IMR-90 (cell line): ENCODE measurements around the gene C11orf21. TPM values are rescaled to one million over a fixed set of nuclear protein-coding genes. Genes with fewer than 3 reads are reported as not detected.

Experiments used
- ATAC-seq: fragments of 200-7000 bp; cut with Tn5 transposase; 2 replicates; pipeline ENCODE4 v1.9.1; 2020; ENCODE audit warnings: low read depth, mild to moderate bottlenecking, moderate library complexity
- BruUV-seq: library from RNA; stranded (reverse); fragments of 400-500 nt; replicated peaks from 2 replicates; lab custom pipeline; 2021; lab: Mats Ljungman, UMichigan
- CTCF ChIA-PET: fragments of 300-600 bp; formaldehyde crosslinking; extraction: SDS; loops from one replicate; lab custom pipeline; 2021; ENCODE audit warnings: antibody characterized with exemption; lab: Yijun Ruan, JAX
- POLR2A ChIA-PET: fragments of 300-600 bp; sonication (Branson Sonifier 250); formaldehyde crosslinking; loops from one replicate; lab custom pipeline; 2022; ENCODE audit warnings: antibody characterized with exemption; ENCODE audit not compliant: unreplicated experiment; lab: Charles Lee
- DNase-seq: peaks from one replicate; pipeline ENCODE4 v3.0.0; 2013
- H2AFZ ChIP-seq: replicated peaks from 2 replicates; pipeline ENCODE3; 2013; ENCODE audit warnings: low read length, mild to moderate bottlenecking; ENCODE audit not compliant: poor library complexity
- H2AK5ac ChIP-seq: 2 replicates; pipeline ENCODE4 v1.6.1; 2013; ENCODE audit warnings: low read depth, low read length, inconsistent platforms
- H2AK9ac ChIP-seq: replicated peaks from 2 replicates; pipeline ENCODE3; 2013; ENCODE audit warnings: mild to moderate bottlenecking, low read depth, low read length, moderate library complexity; ENCODE audit not compliant: poor library complexity
- H2BK120ac ChIP-seq: 2 replicates; pipeline ENCODE4 v1.6.1; 2013; ENCODE audit warnings: low read depth, low read length, inconsistent platforms
- H2BK15ac ChIP-seq: 3 replicates; pipeline ENCODE4 v1.6.1; 2013; ENCODE audit warnings: low read depth, low read length, inconsistent platforms
- H2BK20ac ChIP-seq: 2 replicates; pipeline ENCODE4 v1.6.1; 2013; ENCODE audit warnings: low read depth, mild to moderate bottlenecking, inconsistent platforms, low read length, moderate library complexity
- H2BK5ac ChIP-seq: 2 replicates; pipeline ENCODE4 v1.6.1; 2013; ENCODE audit warnings: mild to moderate bottlenecking, low read depth, low read length, inconsistent platforms; ENCODE audit not compliant: poor library complexity, severe bottlenecking
- H3K14ac ChIP-seq: replicated peaks from 2 replicates; pipeline ENCODE4 v1.6.1; 2013; ENCODE audit warnings: low read depth, low read length, inconsistent platforms
- H3K18ac ChIP-seq: 2 replicates; pipeline ENCODE4 v1.6.1; 2013; ENCODE audit warnings: low read depth, low read length, control low read depth
- H3K23ac ChIP-seq: 2 replicates; pipeline ENCODE4 v1.6.1; 2013; ENCODE audit warnings: low read depth, low read length, inconsistent platforms
- H3K27ac ChIP-seq: 2 replicates; pipeline ENCODE4 v1.5.1; 2013; ENCODE audit warnings: mild to moderate bottlenecking, control low read depth, low read length; ENCODE audit not compliant: insufficient read depth
- H3K27me3 ChIP-seq: 2 replicates; pipeline ENCODE4 v1.6.1; 2013; ENCODE audit warnings: low read length; ENCODE audit not compliant: control insufficient read depth, insufficient read depth
- H3K36me3 ChIP-seq: 2 replicates; pipeline ENCODE4 v1.6.1; 2013; ENCODE audit warnings: low read length, mixed read lengths; ENCODE audit not compliant: control insufficient read depth, insufficient read depth
- H3K4ac ChIP-seq: 2 replicates; pipeline ENCODE4 v1.6.1; 2013; ENCODE audit warnings: low read depth, low read length, inconsistent platforms
- H3K4me1 ChIP-seq: 2 replicates; pipeline ENCODE4 v1.6.1; 2013; ENCODE audit warnings: low read length, mixed read lengths; ENCODE audit not compliant: control insufficient read depth, insufficient read depth
- H3K4me2 ChIP-seq: 2 replicates; pipeline ENCODE4 v1.6.1; 2013; ENCODE audit warnings: low read depth, mild to moderate bottlenecking, control low read depth, low read length, moderate library complexity
- H3K4me3 ChIP-seq: 2 replicates; pipeline ENCODE4 v1.5.1; 2013; ENCODE audit warnings: low read depth, mild to moderate bottlenecking, control low read depth, low read length, moderate library complexity; ENCODE audit not compliant: insufficient read depth
- H3K56ac ChIP-seq: 2 replicates; pipeline ENCODE4 v1.6.1; 2013; ENCODE audit warnings: low read length, inconsistent platforms; ENCODE audit not compliant: insufficient read depth; ENCODE audit errors: extremely low read depth
- H3K79me1 ChIP-seq, 2 experiments: 2 replicates each; pipeline ENCODE4 v1.6.1; 2013; ENCODE audit warnings: low read length in 2 of 2, inconsistent platforms in 1 of 2, low read depth in 1 of 2
- H3K9ac ChIP-seq: 2 replicates; pipeline ENCODE4 v1.6.1; 2013; ENCODE audit warnings: low read depth, low read length, control low read depth
- H3K9me1 ChIP-seq: 2 replicates; pipeline ENCODE4 v1.6.1; 2013; ENCODE audit warnings: low read length, inconsistent platforms; ENCODE audit not compliant: insufficient read depth
- H3K9me3 ChIP-seq: 2 replicates; pipeline ENCODE4 v1.6.1; 2013; ENCODE audit warnings: low read length; ENCODE audit not compliant: control insufficient read depth, insufficient read depth
- H4K20me1 ChIP-seq: 2 replicates; pipeline ENCODE4 v1.6.1; 2013; ENCODE audit warnings: low read length, inconsistent platforms; ENCODE audit not compliant: insufficient read depth
- H4K5ac ChIP-seq: 2 replicates; pipeline ENCODE4 v1.6.1; 2013; ENCODE audit warnings: mild to moderate bottlenecking, low read depth, low read length, control low read depth
- H4K8ac ChIP-seq, 2 experiments: 2 replicates each; pipeline ENCODE4 v1.6.1; 2013; ENCODE audit warnings: low read depth in 2 of 2, low read length in 2 of 2, control low read depth in 1 of 2, inconsistent platforms in 1 of 2
- H4K91ac ChIP-seq: 2 replicates; pipeline ENCODE4 v1.6.1; 2013; ENCODE audit warnings: low read depth, low read length, inconsistent platforms; ENCODE audit not compliant: insufficient read depth
- MAFK ChIP-seq: IDR thresholded peaks from 2 replicates; pipeline ENCODE4 v1.6.1; 2012; ENCODE audit warnings: low read depth, low read length, improper control_type of control experiment
- POLR2A ChIP-seq: IDR thresholded peaks from 2 replicates; pipeline ENCODE4 v1.6.1; 2012; ENCODE audit warnings: mild to moderate bottlenecking, low read depth, low read length
- RCOR1 ChIP-seq: IDR thresholded peaks from 2 replicates; pipeline ENCODE4 v1.6.1; 2012; ENCODE audit warnings: mild to moderate bottlenecking, low read length, improper control_type of control experiment; ENCODE audit not compliant: insufficient replicate concordance
- SMC3 ChIP-seq: fragments of 150-350 bp; IDR thresholded peaks from 2 replicates; pipeline ENCODE4 v1.6.1; 2016; ENCODE audit warnings: low read depth, mild to moderate bottlenecking, antibody characterized with exemption, low read length, moderate library complexity
- WGBS, 2 experiments: methylation state at CpG; one replicate each; pipeline versions ENCODE4 v1.1.5 to v1.1.7; 2013; ENCODE audit warnings: missing lambda C conversion rate in 2 of 2; ENCODE audit not compliant: insufficient read length in 1 of 2; ENCODE audit errors: extremely low coverage in 2 of 2; 5-methylcytosine and 5-hydroxymethylcytosine counted together
- dilution Hi-C: fragments of 300-500 bp; cut with HindIII; formaldehyde crosslinking; loops from one replicate; pipeline ENCODE4 v1.14.3; 2018; ENCODE audit warnings: low sequenced_read_pairs; ENCODE audit not compliant: unreplicated experiment
- in situ Hi-C: fragments of 300-500 bp; cut with MboI; formaldehyde crosslinking; loops from 3 replicates; pipeline ENCODE4 v1.14.3; 2019; ENCODE audit warnings: low sequenced_read_pairs, inconsistent platforms, mixed read lengths
- intact Hi-C: fragments of 100-400 bp; cut with micrococcal nuclease; formaldehyde crosslinking; loops from 2 replicates; pipeline ENCODE4 v1.10.0; 2022
- polyA plus RNA-seq, 3 experiments: library from polyadenylated mRNA; depleted of rRNA; stranded (reverse); fragments of >200 nt; gene quantifications; 2 replicates each; pipeline ENCODE4 v1.2.3, GENCODE V29; 2012; ENCODE audit warnings: low replicate concordance in 1 of 3
- total RNA-seq: library from RNA; depleted of rRNA; stranded (reverse); fragments of >200 nt; gene quantifications from 2 replicates; pipeline ENCODE4 v1.2.3, GENCODE V29; 2012

C11orf21 gene
- total and polyA plus RNA-seq, 2 of the 4 experiments (the other 2 are of a cell fraction): not detected

GRCh38 chr11:2319791-2320472 lies 18.2 kb upstream of the C11orf21 start:
- no peaks in the 10 kb centered on the region for H3K36me3 ChIP-seq
- H3K14ac ChIP-seq: no peak overlapping the region
- H3K4me2 ChIP-seq: no peak overlapping the region
- no peak for ATAC-seq
- no peak overlapping the region for H3K23ac ChIP-seq
- no peak overlapping the region for H3K56ac ChIP-seq
- intact Hi-C loops: no loop called here
- no peak overlapping the region for H4K8ac ChIP-seq
- H2BK120ac ChIP-seq: no peak overlapping the region
- no peaks in the 10 kb centered on the region for H4K20me1 ChIP-seq
- in situ Hi-C loops: no loop called here
- H3K9me1 ChIP-seq: no peaks in the 10 kb centered on the region
- CTCF ChIA-PET: no interaction called here
- H2AFZ ChIP-seq: no peak overlapping the region
- H3K18ac ChIP-seq: no peak overlapping the region
- H4K91ac ChIP-seq: no peak overlapping the region
- no peak overlapping the region for H2AK5ac ChIP-seq
- H3K27ac ChIP-seq: no peak overlapping the region
- H2AK9ac ChIP-seq: no peak overlapping the region
- H4K5ac ChIP-seq: no peak overlapping the region
- H3K9ac ChIP-seq: no peak overlapping the region
- no peak overlapping the region for H2BK15ac ChIP-seq
- no peak overlapping the region for H2BK20ac ChIP-seq
- H2BK5ac ChIP-seq: no peak overlapping the region
- dilution Hi-C loops: no loop called here
- H3K9me3 ChIP-seq: no peaks in the 10 kb centered on the region; the same call in 1 of the 2 replicates
- no peaks in the 10 kb centered on the region for H3K79me1 ChIP-seq
- TF ChIP-seq MAFK: no peak
- TF ChIP-seq SMC3: no peak
- no peak for TF ChIP-seq POLR2A
- TF ChIP-seq RCOR1: no peak
- H3K27me3 ChIP-seq: peaks cover 14% of the 10 kb centered on the region
- H3K4me3 ChIP-seq: no peak overlapping the region
- no peak overlapping the region for H3K4ac ChIP-seq
- POLR2A ChIA-PET: no interaction called here
- BruUV-seq: no TSS peak
- 29% methylated on average over 3 of the region's 10 CpGs; no CpG with 5 or more reads in 1 of the 2 experiments for WGBS, 2 experiments
- no peak for DNase-seq
- peaks cover 4% of the 10 kb centered on the region; the same call in 1 of the 2 replicates for H3K4me1 ChIP-seq
